MM.1S (cell line): ENCODE data around the gene LARGE1.

Experiments
- CTCF ChIP-seq: fragments of 300-600 bp; sonication (generic); IDR thresholded peaks from 2 replicates; pipeline ENCODE4 v1.5.1; 2016; ENCODE audit warnings: antibody characterized with exemption, low read length, mixed read lengths
- EZH2 ChIP-seq: fragments of 300-600 bp; sonication (generic); optimal IDR thresholded peaks from 2 replicates; pipeline ENCODE3; 2017; ENCODE audit warnings: low read depth, mild to moderate bottlenecking, antibody characterized with exemption, low read length, mixed read lengths

GRCh38 chr22:33598821-33599220 is 321.5 kb downstream of the LARGE1 start:
- TF ChIP-seq CTCF (no peak), EZH2 (no peak)
